Gastrocnemius medialis (tissue), 4 donors: ENCODE measurements around the gene PRORP. TPM values are rescaled to one million over a fixed set of nuclear protein-coding genes. Genes with fewer than 3 reads are reported as not detected.
"Not testable (repeated sequence)": the region's sequence is repeated elsewhere in the genome, so short reads cannot be mapped to it uniquely, and the experiment has no call there.

Experiments used
- ATAC-seq, 2 donors: fragments of 150-250 bp; one replicate each; pipeline ENCODE4 v1.9.1; 2016
- DNase-seq, 2 donors: peaks; one replicate each; pipeline ENCODE4 v3.0.0-alpha.2; 2019
- H3K27ac ChIP-seq, 4 donors: fragments of 200-600 bp; sonication (generic); 1 replicate in 1 of 4; 2 replicates in 3 of 4; pipeline ENCODE4 v1.5.1; 2016 to 2018; ENCODE audit warnings: mild to moderate bottlenecking in 2 of 4, moderate library complexity in 1 of 4
- H3K27me3 ChIP-seq, 3 donors: fragments of 200-600 bp; sonication (generic) in 2 of 3; 1 replicate in 1 of 3; 2 replicates in 2 of 3; pipeline versions ENCODE4 v1.5.1 to v1.6.0; 2016 to 2019; ENCODE audit warnings: mild to moderate bottlenecking in 1 of 3, moderate library complexity in 1 of 3
- H3K36me3 ChIP-seq, 2 donors: fragments of 200-600 bp; sonication (generic) in 1 of 2; one replicate each; pipeline ENCODE4 v1.5.1; 2017 to 2018
- H3K4me1 ChIP-seq, 2 donors: fragments of 200-600 bp; sonication (generic) in 1 of 2; one replicate each; pipeline ENCODE4 v1.5.1; 2016 to 2017; ENCODE audit warnings: mild to moderate bottlenecking in 2 of 2
- H3K4me3 ChIP-seq, 4 donors: fragments of 200-600 bp; sonication (generic) in 3 of 4; 1 replicate in 1 of 4; 2 replicates in 3 of 4; pipeline ENCODE4 v1.5.1; 2016 to 2019; ENCODE audit warnings: mild to moderate bottlenecking in 2 of 4
- H3K9me3 ChIP-seq, 3 donors: fragments of 200-600 bp; sonication (generic) in 2 of 3; 1 replicate in 1 of 3; 2 replicates in 2 of 3; pipeline ENCODE4 v1.5.1; 2016 to 2019
- POLR2A ChIP-seq, 2 donors: fragments of 450-650 bp; IDR thresholded peaks; one replicate each; pipeline ENCODE4 v1.6.1; 2017; ENCODE audit warnings: antibody characterized with exemption in 2 of 2, mild to moderate bottlenecking in 2 of 2, moderate library complexity in 2 of 2
- in situ Hi-C, 4 donors: fragments of 200-750 bp; cut with MboI; loops; one replicate each; pipeline versions ENCODE4 v1.15.0 to v1.8.0; 2017; ENCODE audit warnings: low sequenced_read_pairs in 4 of 4
- intact Hi-C: fragments of 100-400 bp; cut with DNase I; formaldehyde crosslinking; loops from one replicate; pipeline ENCODE4 v1.15.1; 2023; ENCODE audit warnings: low total_unique reads
- total RNA-seq, 4 donors: library from RNA; depleted of rRNA; stranded (reverse); fragments of >200 nt; gene quantifications; one replicate each; pipeline versions ENCODE4 v1.1.0 to v1.2.3, GENCODE V29; 2016
- TF ChIP-seq, protein P1 (sequence below), 5 experiments: fragments of 450-650 bp in 3 of 5; fragments of 200-600 bp in 2 of 5; sonication (generic) in 2 of 5; IDR thresholded peaks in 4 of 5; conservative IDR thresholded peaks in 1 of 5; 1 replicate in 4 of 5; 2 replicates in 1 of 5; pipeline ENCODE4 v1.5.1; 2016 to 2019; ENCODE audit warnings: antibody characterized with exemption in 5 of 5, mild to moderate bottlenecking in 3 of 5, moderate library complexity in 3 of 5

PRORP gene
- total RNA-seq, 4 donors from 2014 or later, result 14.8 to 21.8 (median 20.0) TPM

- Histone ChIP-seq H3K27me3 (no peaks in the 10 kb centered on the region), H3K9me3 (no peaks in the 10 kb centered on the region), H3K36me3 (peaks cover 0 to 97% of the 10 kb centered on the region in 2 donors), H3K4me1 (no peaks in the 10 kb centered on the region), H3K27ac (no peak overlapping the region), H3K4me3 (no peak overlapping the region)
- intact Hi-C loops, result no loop called here
- no peak for ATAC-seq
- TF ChIP-seq, protein P1, sequence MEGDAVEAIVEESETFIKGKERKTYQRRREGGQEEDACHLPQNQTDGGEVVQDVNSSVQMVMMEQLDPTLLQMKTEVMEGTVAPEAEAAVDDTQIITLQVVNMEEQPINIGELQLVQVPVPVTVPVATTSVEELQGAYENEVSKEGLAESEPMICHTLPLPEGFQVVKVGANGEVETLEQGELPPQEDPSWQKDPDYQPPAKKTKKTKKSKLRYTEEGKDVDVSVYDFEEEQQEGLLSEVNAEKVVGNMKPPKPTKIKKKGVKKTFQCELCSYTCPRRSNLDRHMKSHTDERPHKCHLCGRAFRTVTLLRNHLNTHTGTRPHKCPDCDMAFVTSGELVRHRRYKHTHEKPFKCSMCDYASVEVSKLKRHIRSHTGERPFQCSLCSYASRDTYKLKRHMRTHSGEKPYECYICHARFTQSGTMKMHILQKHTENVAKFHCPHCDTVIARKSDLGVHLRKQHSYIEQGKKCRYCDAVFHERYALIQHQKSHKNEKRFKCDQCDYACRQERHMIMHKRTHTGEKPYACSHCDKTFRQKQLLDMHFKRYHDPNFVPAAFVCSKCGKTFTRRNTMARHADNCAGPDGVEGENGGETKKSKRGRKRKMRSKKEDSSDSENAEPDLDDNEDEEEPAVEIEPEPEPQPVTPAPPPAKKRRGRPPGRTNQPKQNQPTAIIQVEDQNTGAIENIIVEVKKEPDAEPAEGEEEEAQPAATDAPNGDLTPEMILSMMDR (IDR thresholded peaks at IDR 0.05 in 4 of 5, conservative IDR thresholded peaks at IDR 0.05 in 1 of 5), result no peak
- TF ChIP-seq POLR2A (IDR thresholded peaks at IDR 0.05), result no peak
- in situ Hi-C loops, result no loop called here
- no peak for DNase-seq
Measured at GRCh38 chr14:35083530-35084150, 38.7 kb upstream of the PRORP start.

DNA sequence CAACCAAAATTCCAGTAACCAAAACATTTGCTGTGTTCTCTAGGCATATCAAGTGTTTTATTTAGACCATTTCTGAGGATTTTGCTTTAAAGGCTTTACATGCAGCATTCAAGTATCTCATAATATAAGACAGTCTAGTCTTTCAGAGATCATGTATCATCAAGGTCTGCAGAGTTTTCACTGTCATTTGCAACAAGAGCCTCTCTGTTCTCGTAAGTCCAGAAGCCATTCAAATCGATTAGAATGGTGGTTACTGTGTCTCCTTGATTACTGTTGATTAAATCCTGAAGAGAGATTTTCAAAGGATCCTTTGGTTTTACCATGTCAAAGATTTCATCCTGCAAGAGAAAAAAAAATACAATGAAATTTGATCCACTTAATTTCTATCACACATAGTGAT, 36.9 kb upstream of the PRORP start:
- in situ Hi-C loops, result no loop called here
- no peak for DNase-seq
- Histone ChIP-seq H3K27ac (no peak overlapping the region), H3K36me3 (peaks cover 0 to 87% of the 10 kb centered on the region in 2 donors), H3K4me3 (no peak overlapping the region), H3K27me3 (no peaks in the 10 kb centered on the region), H3K4me1 (no peaks in the 10 kb centered on the region), H3K9me3 (no peaks in the 10 kb centered on the region)
- no peak for ATAC-seq
- TF ChIP-seq POLR2A (IDR thresholded peaks at IDR 0.05), result no peak
- TF ChIP-seq, protein P1 (IDR thresholded peaks at IDR 0.05 in 4 of 5, conservative IDR thresholded peaks at IDR 0.05 in 1 of 5), result no peak
- intact Hi-C loops, result no loop called here

DNA sequence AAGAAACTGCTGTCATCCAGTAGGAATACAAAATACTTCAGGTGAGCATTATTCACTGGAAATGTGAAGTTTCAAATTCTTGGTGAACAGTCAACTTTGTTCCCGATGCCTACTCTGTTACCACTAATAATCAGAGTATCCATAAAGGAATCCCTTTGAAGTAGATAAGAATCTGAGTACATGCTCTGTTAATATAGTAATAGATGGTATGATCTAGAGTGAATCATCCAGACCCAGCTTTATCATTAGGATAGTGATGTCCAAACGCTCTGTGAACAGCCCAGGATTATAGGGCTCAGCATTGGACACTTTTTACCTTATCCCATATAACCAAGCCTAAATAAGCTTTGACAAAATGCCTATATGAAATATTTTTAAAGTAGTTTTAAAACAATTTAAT, 33.8 kb upstream of the PRORP start:
- H3K9me3 ChIP-seq, result no peaks in the 10 kb centered on the region
- H3K27me3 ChIP-seq, result no peaks in the 10 kb centered on the region
- H3K36me3 ChIP-seq, result peaks cover 0 to 84% of the 10 kb centered on the region in 2 donors
- no peak overlapping the region for H3K27ac ChIP-seq
- no peak for ATAC-seq
- intact Hi-C loops, result no loop called here
- in situ Hi-C loops, result no loop called here
- no peak for TF ChIP-seq POLR2A (IDR thresholded peaks at IDR 0.05)
- TF ChIP-seq, protein P1 (IDR thresholded peaks at IDR 0.05 in 4 of 5, conservative IDR thresholded peaks at IDR 0.05 in 1 of 5), result no peak
- no peaks in the 10 kb centered on the region for H3K4me1 ChIP-seq
- no peak for DNase-seq
- no peak overlapping the region for H3K4me3 ChIP-seq

GRCh38 chr14:35094645-35095044, 27.7 kb upstream of the PRORP start:
- H3K9me3 ChIP-seq, H3K27ac ChIP-seq, in situ Hi-C loops, H3K4me3 ChIP-seq, H3K4me1 ChIP-seq, H3K27me3 ChIP-seq, ATAC-seq, intact Hi-C loops, DNase-seq: not testable (repeated sequence)
- peaks cover 0 to 87% of the 10 kb centered on the region in 2 donors for H3K36me3 ChIP-seq

DNA sequence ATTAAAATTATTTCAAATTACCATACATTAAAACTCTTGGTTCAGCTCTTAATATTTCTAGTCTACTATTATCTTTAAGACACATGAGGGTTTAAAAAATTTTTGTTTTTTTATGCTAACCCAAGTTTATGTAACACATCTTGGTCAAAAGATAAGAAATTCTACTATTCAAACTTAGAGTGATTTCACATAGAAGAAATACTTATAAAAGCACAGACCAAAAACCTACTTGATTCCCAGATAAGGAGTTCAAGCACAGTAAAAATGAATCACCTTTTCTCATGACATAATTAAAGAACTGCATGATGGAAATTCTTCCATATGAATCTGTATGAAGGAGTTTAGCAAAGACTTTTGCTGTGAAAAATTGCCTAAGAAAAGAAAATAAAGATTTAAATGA, 14.5 kb upstream of the PRORP start:
- no peak for ATAC-seq
- Histone ChIP-seq H3K4me1 (no peaks in the 10 kb centered on the region), H3K4me3 (no peak overlapping the region), H3K27me3 (no peaks in the 10 kb centered on the region), H3K36me3 (peaks cover 9 to 91% of the 10 kb centered on the region in 2 donors), H3K9me3 (no peaks in the 10 kb centered on the region), H3K27ac (no peak overlapping the region)
- in situ Hi-C loops, result no loop called here
- DNase-seq, result no peak
- intact Hi-C loops, result no loop called here
- TF ChIP-seq, protein P1 (IDR thresholded peaks at IDR 0.05 in 4 of 5, conservative IDR thresholded peaks at IDR 0.05 in 1 of 5), result no peak
- no peak for TF ChIP-seq POLR2A (IDR thresholded peaks at IDR 0.05)
